GM19455 (cell line): ENCODE data around the gene SLC39A11.
"Not testable (repeated sequence)": the region's sequence is repeated elsewhere in the genome, so short reads cannot be mapped to it uniquely, and the experiment has no call there.

Experiments
- ATAC-seq: cut with Tn5 transposase; IDR thresholded peaks from one replicate; pipeline ENCODE4 v1.9.1; 2021; ENCODE audit not compliant: unreplicated experiment

Gene SLC39A11

DNA sequence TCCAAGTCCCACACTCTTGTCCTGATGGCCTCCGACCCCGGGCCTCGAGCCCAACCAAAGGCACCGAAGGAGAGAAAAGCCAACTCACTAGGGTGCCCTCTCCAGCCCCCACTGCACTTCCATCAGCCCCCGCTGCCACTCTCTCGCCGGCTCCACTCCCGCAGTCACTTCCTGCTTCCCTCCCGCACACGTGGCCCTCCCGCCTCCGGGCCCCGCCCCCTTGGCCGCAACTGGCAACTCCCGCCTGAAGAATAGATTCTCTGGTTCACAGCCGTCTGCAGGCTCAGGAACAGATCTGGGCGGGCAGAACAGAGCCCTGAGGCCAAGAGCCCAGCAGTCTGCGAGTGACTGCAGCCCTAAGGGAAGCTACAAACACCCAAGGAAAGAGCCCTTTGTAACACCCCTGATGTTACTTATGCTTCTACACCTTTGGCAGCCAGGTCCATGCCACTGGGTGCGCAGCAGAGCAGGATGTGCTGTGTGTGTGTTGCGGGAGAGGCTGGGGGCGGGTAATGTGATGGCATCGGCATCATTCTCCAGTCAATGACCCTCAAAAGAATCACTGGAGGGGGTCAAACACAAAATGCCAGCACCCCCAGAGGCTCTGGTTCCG lies at the start of gene SLC39A11:
TSS of gene SLC39A11 (minus strand) at position 166 of the 613 bp plus-strand sequence. CDS start 3,924 bp downstream, outside the sequence.
- peak; percentile 98 for ATAC-seq

DNA sequence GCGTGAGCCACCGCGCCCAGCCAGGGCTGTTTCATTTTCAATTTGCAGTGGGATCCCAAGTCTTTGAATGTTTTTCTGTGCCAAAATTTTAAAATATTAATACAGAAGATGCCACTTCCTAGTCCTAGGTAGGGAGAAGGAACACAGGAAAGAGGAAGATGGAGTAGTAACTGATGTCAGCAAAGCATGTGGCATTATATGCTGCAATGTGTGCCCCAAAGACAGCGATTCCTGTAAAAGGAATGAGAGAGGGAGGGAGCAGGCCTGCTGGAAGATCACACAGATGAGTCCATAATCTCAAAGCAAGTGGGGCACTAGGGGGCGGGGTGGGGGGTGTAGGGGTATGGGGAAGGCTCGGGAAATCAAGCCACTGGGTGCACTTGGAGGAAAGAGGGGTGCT lies 48.9 kb upstream of the SLC39A11 start:
- ATAC-seq, result no peak

DNA sequence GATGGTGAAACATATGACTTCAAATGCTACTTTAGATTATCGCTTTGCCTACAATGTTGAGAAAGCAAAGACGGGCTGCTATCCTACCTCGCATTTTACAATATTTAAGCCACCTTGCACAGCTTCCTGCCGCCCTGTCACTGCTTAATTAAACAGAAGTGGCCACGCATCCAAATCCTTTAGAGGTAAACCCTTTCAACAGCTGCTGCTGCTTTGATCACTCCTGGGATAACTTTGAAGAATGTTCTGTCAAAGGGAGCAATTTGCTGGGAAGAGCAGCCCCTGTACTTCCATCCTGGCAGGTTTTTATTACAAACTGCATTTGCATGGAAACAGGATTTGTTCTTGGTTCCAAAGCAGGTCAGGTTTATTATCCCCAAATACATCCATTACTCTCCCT lies 48.1 kb upstream of the SLC39A11 start:
- ATAC-seq, result no peak

GRCh38 chr17:73139296-73139695 lies 46.8 kb upstream of the SLC39A11 start:
- ATAC-seq, result no peak

DNA sequence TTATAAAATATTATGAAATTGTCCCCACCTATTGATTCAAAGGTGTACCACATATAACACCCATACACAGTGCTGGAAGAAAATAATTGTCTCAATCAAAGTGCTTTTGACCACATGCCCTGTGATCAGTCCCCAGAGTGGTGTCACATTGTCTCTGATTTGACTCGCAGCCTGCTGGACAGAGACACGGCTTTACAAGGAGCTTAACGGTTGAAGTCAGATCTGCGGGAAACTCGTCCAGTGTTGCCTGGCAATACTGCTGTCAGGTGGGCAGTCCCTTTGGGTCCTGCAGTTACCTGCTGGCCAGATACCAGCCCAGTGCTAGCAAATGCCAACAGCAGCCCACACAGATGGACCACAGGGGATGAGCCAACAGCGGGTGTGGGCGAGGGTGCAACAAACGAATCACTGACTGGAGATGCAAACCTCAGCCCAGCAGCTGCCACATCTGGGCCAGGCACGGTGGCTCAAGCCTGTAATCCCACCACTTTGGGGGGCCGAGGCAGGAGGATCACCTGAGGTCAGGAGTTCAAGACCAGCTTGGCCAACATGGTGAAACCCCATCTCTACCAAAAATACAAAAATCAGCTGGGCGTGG lies 46.2 kb upstream of the SLC39A11 start:
- no peak for ATAC-seq

DNA sequence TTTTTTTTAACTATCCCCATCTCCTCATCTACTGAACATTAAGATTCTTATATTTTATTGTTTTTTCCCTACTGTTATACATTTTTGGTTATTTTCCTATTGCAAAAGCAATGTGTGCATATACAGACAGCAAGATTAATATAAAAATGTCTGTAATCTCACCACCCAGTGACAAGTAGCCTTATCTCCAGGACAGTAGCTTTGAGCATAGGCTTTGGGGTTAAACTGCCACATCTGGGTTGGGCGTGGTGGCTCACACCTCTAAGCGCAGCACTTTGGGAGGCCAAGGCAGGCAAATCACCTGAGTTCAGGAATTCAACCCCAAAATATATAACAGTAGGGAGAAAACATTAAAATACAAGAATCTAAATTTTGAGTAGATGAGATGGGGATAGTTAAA lies 44.9 kb upstream of the SLC39A11 start:
- no peak for ATAC-seq

GRCh38 chr17:73135766-73136165 lies 43.3 kb upstream of the SLC39A11 start:
- no peak for ATAC-seq

GRCh38 chr17:73133911-73134649 lies 41.6 kb upstream of the SLC39A11 start:
- ATAC-seq, result no peak

GRCh38 chr17:73132085-73132492 lies 39.6 kb upstream of the SLC39A11 start:
- no peak for ATAC-seq

GRCh38 chr17:73131439-73131838 lies 39.0 kb upstream of the SLC39A11 start:
- ATAC-seq, result not testable (repeated sequence)

DNA sequence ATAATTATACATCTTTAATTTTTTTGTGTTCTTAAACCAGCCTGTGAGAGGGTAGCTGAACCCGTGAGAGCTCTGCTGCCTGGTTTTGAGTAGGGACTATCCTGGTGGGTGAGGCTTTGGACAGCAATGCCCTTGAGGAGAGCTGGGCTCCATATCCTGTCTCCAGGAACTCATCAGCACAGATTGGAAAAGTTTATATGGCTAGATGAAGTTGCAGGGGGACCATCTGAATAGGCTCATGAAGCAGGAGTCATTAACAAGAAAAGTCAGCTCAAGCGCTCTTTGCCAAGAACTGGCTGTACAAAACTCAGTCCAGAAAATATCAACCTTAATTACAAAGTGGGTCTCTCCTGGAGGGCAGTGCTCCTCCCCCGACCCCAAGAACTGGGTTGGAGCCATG lies 38.5 kb upstream of the SLC39A11 start:
- no peak for ATAC-seq

DNA sequence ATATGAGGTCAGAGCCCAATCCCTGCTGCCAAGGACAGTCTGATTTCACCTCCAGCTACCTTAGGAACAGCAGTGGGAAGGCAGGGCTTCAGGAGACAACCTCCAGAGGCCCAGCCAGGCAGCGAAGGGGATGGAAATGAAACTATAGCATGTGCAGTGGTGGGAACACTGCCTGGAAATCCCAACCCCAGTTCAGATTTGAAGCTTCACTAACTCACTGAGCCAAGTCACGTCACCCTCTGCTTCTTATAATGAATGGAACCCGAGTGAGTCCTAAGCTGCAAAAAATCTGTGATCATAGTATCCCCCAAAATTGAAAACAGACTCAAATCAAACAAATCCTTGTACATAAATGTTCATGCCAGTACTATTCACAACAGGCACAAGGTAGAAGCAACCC lies 36.0 kb upstream of the SLC39A11 start:
- no peak for ATAC-seq

GRCh38 chr17:73126716-73127473 lies 34.4 kb upstream of the SLC39A11 start:
- no peak for ATAC-seq

- ATAC-seq, result no peak
Measured at GRCh38 chr17:73123606-73124320, 31.3 kb upstream of the SLC39A11 start.

DNA sequence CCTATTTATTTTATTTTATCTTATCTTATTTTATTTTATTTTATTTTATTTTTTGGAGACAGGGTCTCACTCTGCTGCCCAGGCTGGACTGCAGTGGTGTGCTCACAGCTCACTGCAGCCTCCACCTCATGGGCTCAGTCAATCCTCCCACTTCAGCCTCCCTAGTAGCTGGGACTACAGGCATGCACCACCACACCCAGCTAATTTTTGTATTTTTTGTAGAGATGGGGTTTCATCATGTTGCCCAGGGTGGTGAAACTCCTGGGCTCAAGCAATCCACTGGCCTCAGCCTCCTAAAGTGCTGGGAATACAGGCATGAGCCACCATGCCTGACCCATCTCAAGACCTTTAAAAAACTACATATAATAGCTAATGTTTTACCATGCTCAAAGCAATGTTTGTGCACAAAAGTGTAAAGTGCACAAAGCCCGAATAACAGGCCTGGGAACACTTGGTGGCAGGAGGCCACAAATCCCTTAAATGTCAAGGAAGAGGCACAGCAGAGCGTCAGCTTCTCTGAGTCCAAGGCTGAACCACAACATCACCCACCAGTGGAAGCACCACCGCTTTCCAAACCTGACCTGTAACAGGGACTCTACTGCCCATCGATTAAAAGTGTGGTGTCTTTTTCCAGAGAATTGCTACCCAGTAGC lies 30.6 kb upstream of the SLC39A11 start:
- ATAC-seq, result no peak

- ATAC-seq, result no peak
Measured at GRCh38 chr17:73121506-73121905, 29.0 kb upstream of the SLC39A11 start.

GRCh38 chr17:73119631-73120030 lies 27.1 kb upstream of the SLC39A11 start:
- no peak for ATAC-seq

DNA sequence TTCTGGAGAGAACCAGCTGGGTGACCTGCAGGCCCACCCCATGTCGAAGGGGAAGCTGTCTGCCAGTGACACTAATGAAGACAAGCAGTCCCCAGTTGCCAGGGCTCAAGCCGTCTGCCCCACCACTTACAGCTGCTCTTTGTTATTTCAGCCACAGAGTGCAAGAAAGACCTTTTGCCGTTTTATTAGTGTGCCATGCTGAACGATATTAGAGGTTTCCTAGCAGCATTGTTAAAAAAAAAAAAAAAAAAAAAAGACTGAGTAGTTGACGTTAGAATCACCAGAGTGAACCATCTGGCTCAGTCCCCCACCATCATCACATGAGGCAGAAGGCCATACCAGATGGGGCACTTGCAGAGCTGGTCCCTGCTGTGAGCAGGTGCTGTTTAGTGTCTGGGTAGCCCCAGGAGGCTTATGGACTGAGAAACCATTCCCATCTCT lies 26.5 kb upstream of the SLC39A11 start:
- ATAC-seq, result no peak

- ATAC-seq, result no peak
Measured at GRCh38 chr17:73118139-73118538, 25.7 kb upstream of the SLC39A11 start.

DNA sequence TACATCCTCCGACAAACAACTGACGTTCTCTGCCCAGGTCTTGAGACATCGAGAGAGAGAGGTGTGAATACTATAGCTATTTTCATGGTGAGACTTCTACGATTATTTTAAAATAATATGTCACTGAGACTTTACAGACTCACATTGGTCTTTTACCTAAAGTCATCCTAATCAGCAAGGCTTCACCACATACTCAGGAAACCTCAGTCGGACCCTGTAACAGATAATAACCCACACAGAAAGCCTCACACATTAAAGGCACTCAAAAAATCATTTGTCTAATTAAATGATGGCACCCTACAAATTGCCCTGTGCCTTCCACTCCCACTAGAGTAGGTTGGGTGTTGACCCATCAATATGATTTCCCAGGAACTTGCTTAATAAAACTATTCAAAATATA lies 19.8 kb upstream of the SLC39A11 start:
- ATAC-seq, result no peak
